HEK293 (cell line): Measurements from ENCODE around the gene TRAF2.
A peak's percentile ranks its signal among the peaks of the same experiment; 100 is the strongest.

Source experiments
- EGR2 ChIP-seq: fragments of 450-650 bp; formaldehyde crosslinking; IDR thresholded peaks from 2 replicates; pipeline ENCODE4 v1.5.1; 2016; ENCODE audit warnings: low read depth, missing biosample characterization, missing genetic modification characterization
- GLIS1 ChIP-seq: fragments of 450-650 bp; formaldehyde crosslinking; IDR thresholded peaks from 2 replicates; pipeline ENCODE4 v1.5.1; 2016; ENCODE audit warnings: missing biosample characterization, missing genetic modification characterization
- GLIS2 ChIP-seq: fragments of 450-650 bp; formaldehyde crosslinking; IDR thresholded peaks from 2 replicates; pipeline ENCODE4 v1.5.1; 2016; ENCODE audit warnings: missing biosample characterization, missing genetic modification characterization
- RBAK ChIP-seq: fragments of 450-650 bp; formaldehyde crosslinking; IDR thresholded peaks from 2 replicates; pipeline ENCODE4 v1.5.1; 2016; ENCODE audit warnings: missing biosample characterization, missing genetic modification characterization
- SP7 ChIP-seq: fragments of 450-650 bp; formaldehyde crosslinking; IDR thresholded peaks from 2 replicates; pipeline ENCODE4 v1.5.1; 2016; ENCODE audit warnings: missing biosample characterization, missing genetic modification characterization
- WT1 ChIP-seq: fragments of 450-650 bp; formaldehyde crosslinking; IDR thresholded peaks from 2 replicates; pipeline ENCODE4 v1.5.1; 2016; ENCODE audit warnings: missing biosample characterization, missing genetic modification characterization
- YY1 ChIP-seq: fragments of 450-650 bp; formaldehyde crosslinking; IDR thresholded peaks from 2 replicates; pipeline ENCODE4 v1.5.1; 2018; ENCODE audit warnings: missing biosample characterization, missing genetic modification characterization
- ZFHX2 ChIP-seq: fragments of 450-650 bp; formaldehyde crosslinking; conservative IDR thresholded peaks from 2 replicates; pipeline ENCODE4 v1.5.1; 2016; ENCODE audit warnings: missing biosample characterization, missing genetic modification characterization
- ZNF112 ChIP-seq: fragments of 450-650 bp; formaldehyde crosslinking; IDR thresholded peaks from 2 replicates; pipeline ENCODE4 v1.5.0; 2017; ENCODE audit warnings: missing biosample characterization, missing genetic modification characterization
- ZNF133 ChIP-seq: fragments of 450-650 bp; formaldehyde crosslinking; IDR thresholded peaks from 2 replicates; pipeline ENCODE4 v1.5.1; 2016; ENCODE audit warnings: missing biosample characterization, missing genetic modification characterization
- ZNF157 ChIP-seq: fragments of 450-650 bp; formaldehyde crosslinking; IDR thresholded peaks from 2 replicates; pipeline ENCODE4 v1.5.1; 2016; ENCODE audit warnings: missing biosample characterization, missing genetic modification characterization
- ZNF175 ChIP-seq: fragments of 450-650 bp; formaldehyde crosslinking; IDR thresholded peaks from 2 replicates; pipeline ENCODE4 v1.5.1; 2016; ENCODE audit warnings: missing biosample characterization, missing genetic modification characterization
- ZNF404 ChIP-seq: fragments of 450-650 bp; formaldehyde crosslinking; IDR thresholded peaks from 2 replicates; pipeline ENCODE4 v1.5.1; 2017; ENCODE audit warnings: missing biosample characterization, missing genetic modification characterization
- ZNF48 ChIP-seq: fragments of 450-650 bp; formaldehyde crosslinking; IDR thresholded peaks from 2 replicates; pipeline ENCODE4 v1.5.1; 2016; ENCODE audit warnings: missing biosample characterization, missing genetic modification characterization
- ZNF514 ChIP-seq: fragments of 450-650 bp; formaldehyde crosslinking; IDR thresholded peaks from 2 replicates; pipeline ENCODE4 v1.5.1; 2016; ENCODE audit warnings: missing biosample characterization, missing genetic modification characterization
- ZNF555 ChIP-seq: fragments of 450-650 bp; formaldehyde crosslinking; conservative IDR thresholded peaks from 2 replicates; pipeline ENCODE4 v1.5.1; 2017; ENCODE audit warnings: missing biosample characterization, mild to moderate bottlenecking, missing genetic modification characterization, inconsistent platforms
- ZNF571 ChIP-seq: fragments of 450-650 bp; formaldehyde crosslinking; IDR thresholded peaks from 2 replicates; pipeline ENCODE4 v1.5.0; 2017; ENCODE audit warnings: missing biosample characterization, missing genetic modification characterization
- ZNF585B ChIP-seq: fragments of 450-650 bp; formaldehyde crosslinking; IDR thresholded peaks from 2 replicates; pipeline ENCODE4 v1.5.1; 2016; ENCODE audit warnings: missing biosample characterization, missing genetic modification characterization
- ZNF600 ChIP-seq: fragments of 450-650 bp; formaldehyde crosslinking; IDR thresholded peaks from 2 replicates; pipeline ENCODE4 v1.5.1; 2016; ENCODE audit warnings: missing biosample characterization, missing genetic modification characterization
- ZNF610 ChIP-seq: fragments of 450-650 bp; formaldehyde crosslinking; IDR thresholded peaks from 2 replicates; pipeline ENCODE4 v1.5.1; 2016; ENCODE audit warnings: missing biosample characterization, missing genetic modification characterization, borderline replicate concordance
- ZNF626 ChIP-seq: fragments of 450-650 bp; sonication (Bioruptor Pico); formaldehyde crosslinking; IDR thresholded peaks from 2 replicates; pipeline ENCODE4 v1.5.1; 2018; ENCODE audit warnings: missing biosample characterization, missing genetic modification characterization, inconsistent platforms
- ZNF76 ChIP-seq: fragments of 450-650 bp; formaldehyde crosslinking; IDR thresholded peaks from 2 replicates; pipeline ENCODE4; 2016; ENCODE audit warnings: low read depth, missing biosample characterization, missing genetic modification characterization, borderline replicate concordance
- TF ChIP-seq, protein P1 (sequence below): fragments of 450-650 bp; formaldehyde crosslinking; IDR thresholded peaks from 2 replicates; pipeline ENCODE4 v1.5.1; 2016; ENCODE audit warnings: missing biosample characterization, missing genetic modification characterization
- TF ChIP-seq, protein P2 (sequence below): fragments of 450-650 bp; formaldehyde crosslinking; IDR thresholded peaks from 2 replicates; pipeline ENCODE4 v1.5.1; 2016; ENCODE audit warnings: missing biosample characterization, missing genetic modification characterization
- TF ChIP-seq, protein P3 (sequence below): fragments of 450-650 bp; formaldehyde crosslinking; IDR thresholded peaks from 2 replicates; pipeline ENCODE4 v1.5.0; 2017; ENCODE audit warnings: missing biosample characterization, missing genetic modification characterization, borderline replicate concordance
- TF ChIP-seq, protein P4 (sequence below): fragments of 450-650 bp; formaldehyde crosslinking; optimal IDR thresholded peaks from 2 replicates; pipeline ENCODE3; 2016; ENCODE audit warnings: missing biosample characterization, mild to moderate bottlenecking, missing genetic modification characterization

Gene TRAF2

DNA sequence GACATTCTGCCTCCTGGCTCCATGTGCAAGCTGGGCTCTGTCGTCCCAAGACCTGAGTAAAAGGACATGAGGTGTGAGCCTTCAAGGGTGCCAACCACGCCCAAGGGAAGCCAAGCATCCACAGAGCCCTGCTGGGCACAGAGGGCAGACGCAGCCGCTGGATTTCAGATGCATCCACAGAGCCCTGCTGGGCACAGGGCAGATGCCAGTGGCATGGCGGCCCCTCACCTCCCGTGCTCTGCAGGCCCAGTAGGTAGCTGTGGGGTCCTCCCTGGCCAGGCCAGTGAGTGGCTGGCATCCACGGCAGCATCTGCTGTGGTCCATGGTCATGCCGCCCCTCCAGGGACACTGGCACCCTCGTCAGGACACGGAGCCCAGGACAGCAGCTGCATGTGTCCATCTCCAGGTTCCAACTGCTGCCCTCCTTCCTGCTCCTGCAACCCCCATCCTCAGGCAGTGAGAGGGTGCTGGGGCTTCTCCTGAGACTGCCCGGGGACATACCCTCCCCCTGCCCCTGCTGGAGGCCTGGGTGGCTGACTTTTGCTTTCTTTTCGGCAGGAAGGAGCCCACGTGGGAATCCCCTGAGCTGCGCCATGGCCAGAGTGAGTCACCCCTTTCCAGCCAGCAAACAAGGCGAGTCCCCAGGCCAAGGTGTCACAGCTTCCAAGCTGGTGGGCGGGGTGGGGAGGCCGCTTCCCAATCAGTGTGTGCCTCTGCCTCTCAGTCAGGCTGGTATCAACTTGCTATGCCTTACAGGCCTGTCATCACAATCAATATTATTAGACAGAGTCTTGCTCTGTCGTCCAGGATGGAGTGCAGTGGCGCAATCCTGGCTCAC, 4.0 kb upstream of the TRAF2 start (continued):
- TF ChIP-seq, protein P1, sequence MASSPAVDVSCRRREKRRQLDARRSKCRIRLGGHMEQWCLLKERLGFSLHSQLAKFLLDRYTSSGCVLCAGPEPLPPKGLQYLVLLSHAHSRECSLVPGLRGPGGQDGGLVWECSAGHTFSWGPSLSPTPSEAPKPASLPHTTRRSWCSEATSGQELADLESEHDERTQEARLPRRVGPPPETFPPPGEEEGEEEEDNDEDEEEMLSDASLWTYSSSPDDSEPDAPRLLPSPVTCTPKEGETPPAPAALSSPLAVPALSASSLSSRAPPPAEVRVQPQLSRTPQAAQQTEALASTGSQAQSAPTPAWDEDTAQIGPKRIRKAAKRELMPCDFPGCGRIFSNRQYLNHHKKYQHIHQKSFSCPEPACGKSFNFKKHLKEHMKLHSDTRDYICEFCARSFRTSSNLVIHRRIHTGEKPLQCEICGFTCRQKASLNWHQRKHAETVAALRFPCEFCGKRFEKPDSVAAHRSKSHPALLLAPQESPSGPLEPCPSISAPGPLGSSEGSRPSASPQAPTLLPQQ (tag by site-specific recombination) = no peak
- no peak for TF ChIP-seq YY1 (tag by site-specific recombination)
- no peak for TF ChIP-seq ZNF112
- TF ChIP-seq WT1 = no peak
- TF ChIP-seq EGR2 (tag by site-specific recombination) = peak; percentile 68
- TF ChIP-seq ZNF626 (tag by site-specific recombination) = no peak
- TF ChIP-seq, protein P2, sequence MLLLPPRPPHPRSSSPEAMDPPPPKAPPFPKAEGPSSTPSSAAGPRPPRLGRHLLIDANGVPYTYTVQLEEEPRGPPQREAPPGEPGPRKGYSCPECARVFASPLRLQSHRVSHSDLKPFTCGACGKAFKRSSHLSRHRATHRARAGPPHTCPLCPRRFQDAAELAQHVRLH (tag by site-specific recombination) = no peak
- peak; percentile 43; the same call in 1 of the 2 replicates for TF ChIP-seq ZNF600
- TF ChIP-seq ZFHX2 (tag by site-specific recombination) = peak; percentile 72
- no peak for TF ChIP-seq ZNF48 (tag by site-specific recombination)
- no peak for TF ChIP-seq ZNF585B (tag by site-specific recombination)
- TF ChIP-seq, protein P3, sequence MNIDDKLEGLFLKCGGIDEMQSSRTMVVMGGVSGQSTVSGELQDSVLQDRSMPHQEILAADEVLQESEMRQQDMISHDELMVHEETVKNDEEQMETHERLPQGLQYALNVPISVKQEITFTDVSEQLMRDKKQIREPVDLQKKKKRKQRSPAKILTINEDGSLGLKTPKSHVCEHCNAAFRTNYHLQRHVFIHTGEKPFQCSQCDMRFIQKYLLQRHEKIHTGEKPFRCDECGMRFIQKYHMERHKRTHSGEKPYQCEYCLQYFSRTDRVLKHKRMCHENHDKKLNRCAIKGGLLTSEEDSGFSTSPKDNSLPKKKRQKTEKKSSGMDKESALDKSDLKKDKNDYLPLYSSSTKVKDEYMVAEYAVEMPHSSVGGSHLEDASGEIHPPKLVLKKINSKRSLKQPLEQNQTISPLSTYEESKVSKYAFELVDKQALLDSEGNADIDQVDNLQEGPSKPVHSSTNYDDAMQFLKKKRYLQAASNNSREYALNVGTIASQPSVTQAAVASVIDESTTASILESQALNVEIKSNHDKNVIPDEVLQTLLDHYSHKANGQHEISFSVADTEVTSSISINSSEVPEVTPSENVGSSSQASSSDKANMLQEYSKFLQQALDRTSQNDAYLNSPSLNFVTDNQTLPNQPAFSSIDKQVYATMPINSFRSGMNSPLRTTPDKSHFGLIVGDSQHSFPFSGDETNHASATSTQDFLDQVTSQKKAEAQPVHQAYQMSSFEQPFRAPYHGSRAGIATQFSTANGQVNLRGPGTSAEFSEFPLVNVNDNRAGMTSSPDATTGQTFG (tag by site-specific recombination) = no peak
- TF ChIP-seq, protein P4, sequence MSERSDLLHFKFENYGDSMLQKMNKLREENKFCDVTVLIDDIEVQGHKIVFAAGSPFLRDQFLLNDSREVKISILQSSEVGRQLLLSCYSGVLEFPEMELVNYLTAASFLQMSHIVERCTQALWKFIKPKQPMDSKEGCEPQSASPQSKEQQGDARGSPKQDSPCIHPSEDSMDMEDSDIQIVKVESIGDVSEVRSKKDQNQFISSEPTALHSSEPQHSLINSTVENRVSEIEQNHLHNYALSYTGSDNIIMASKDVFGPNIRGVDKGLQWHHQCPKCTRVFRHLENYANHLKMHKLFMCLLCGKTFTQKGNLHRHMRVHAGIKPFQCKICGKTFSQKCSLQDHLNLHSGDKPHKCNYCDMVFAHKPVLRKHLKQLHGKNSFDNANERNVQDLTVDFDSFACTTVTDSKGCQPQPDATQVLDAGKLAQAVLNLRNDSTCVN (tag by site-specific recombination) = no peak
- no peak; the same call in 1 of the 2 replicates for TF ChIP-seq GLIS2 (tag by site-specific recombination)
- TF ChIP-seq ZNF610 (tag by site-specific recombination) = no peak
- no peak for TF ChIP-seq ZNF133
- no peak for TF ChIP-seq ZNF175 (tag by site-specific recombination)
- TF ChIP-seq ZNF514 (tag by site-specific recombination) = no peak
- no peak for TF ChIP-seq ZNF76 (tag by site-specific recombination)
- TF ChIP-seq ZNF404 = no peak
- TF ChIP-seq ZNF555 (tag by site-specific recombination) = no peak
- peak; percentile 53; the same call in 1 of the 2 replicates for TF ChIP-seq SP7
- peak; percentile 57 for TF ChIP-seq GLIS1 (tag by site-specific recombination)
- TF ChIP-seq ZNF571 (tag by site-specific recombination) = no peak
- TF ChIP-seq RBAK (tag by site-specific recombination) = no peak
- no peak for TF ChIP-seq ZNF157 (tag by site-specific recombination)
